ENCODE data around the gene COX6B2. TPM values are rescaled to one million over a fixed set of nuclear protein-coding genes. Genes with fewer than 3 reads are reported as not detected.

Gene COX6B2
- total RNA-seq, 1 donor from 2014 or later: not detected

DNA sequence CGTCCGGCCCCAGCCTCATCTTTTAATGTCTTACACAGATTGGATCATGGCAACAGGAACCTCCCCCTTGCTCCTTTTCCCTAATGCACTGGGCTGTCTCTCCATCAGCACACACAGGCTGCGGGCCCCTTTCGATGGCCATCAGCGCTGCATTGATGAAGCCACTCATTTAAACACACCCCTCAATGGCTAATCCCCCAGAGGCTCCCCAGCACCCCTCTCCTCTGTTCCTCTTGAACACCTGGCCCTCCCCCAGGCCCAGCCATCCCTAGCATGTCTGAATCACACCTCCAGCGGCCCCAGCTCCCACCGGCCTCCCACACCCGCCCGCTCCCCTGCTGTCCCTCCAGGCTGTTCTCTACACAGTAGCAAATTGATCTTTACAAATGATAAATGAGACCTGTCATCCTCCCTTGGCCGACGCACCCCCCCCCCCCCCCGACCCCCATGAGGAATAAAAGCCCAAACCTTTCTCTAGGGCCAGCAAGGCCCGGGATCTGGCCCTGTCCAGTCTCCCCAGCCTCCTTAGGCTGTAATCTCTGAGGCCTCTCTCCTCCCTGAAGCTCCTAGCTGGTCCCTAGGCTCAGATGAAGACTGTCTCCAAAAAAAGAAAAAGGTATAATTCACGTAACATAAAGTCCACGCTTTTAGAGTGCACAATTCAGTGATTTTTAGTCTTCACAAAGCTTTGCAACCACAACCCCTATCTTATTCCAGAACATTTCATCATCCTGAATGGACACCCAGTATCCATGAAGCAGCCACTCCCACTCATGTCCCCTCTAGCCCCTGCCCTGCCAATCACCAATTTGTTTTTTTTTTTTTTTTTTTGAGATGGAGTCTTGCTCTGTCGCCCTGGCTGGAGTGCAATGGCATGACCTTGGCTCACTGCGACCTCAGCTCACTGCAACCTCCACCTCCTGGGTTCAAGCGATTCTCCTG lies 38.6 kb upstream of the COX6B2 start:
- Mint-ChIP-seq H3K9me3 (ENCODE audit: unreplicated experiment) (no peaks in the 10 kb centered on the region), H3K36me3 (ENCODE audit: unreplicated experiment) (peaks cover 5% of the 10 kb centered on the region), H3K27me3 (ENCODE audit: unreplicated experiment) (no peaks in the 10 kb centered on the region), H3K4me1 (ENCODE audit: unreplicated experiment) (peaks cover 23% of the 10 kb centered on the region), H3K27ac (ENCODE audit: unreplicated experiment) (no peak overlapping the region), H3K4me3 (ENCODE audit: unreplicated experiment) (no peak overlapping the region)
- no peak for DNase-seq (ENCODE audit: extremely low spot score, unreplicated experiment)
- TF ChIP-seq, protein P1, sequence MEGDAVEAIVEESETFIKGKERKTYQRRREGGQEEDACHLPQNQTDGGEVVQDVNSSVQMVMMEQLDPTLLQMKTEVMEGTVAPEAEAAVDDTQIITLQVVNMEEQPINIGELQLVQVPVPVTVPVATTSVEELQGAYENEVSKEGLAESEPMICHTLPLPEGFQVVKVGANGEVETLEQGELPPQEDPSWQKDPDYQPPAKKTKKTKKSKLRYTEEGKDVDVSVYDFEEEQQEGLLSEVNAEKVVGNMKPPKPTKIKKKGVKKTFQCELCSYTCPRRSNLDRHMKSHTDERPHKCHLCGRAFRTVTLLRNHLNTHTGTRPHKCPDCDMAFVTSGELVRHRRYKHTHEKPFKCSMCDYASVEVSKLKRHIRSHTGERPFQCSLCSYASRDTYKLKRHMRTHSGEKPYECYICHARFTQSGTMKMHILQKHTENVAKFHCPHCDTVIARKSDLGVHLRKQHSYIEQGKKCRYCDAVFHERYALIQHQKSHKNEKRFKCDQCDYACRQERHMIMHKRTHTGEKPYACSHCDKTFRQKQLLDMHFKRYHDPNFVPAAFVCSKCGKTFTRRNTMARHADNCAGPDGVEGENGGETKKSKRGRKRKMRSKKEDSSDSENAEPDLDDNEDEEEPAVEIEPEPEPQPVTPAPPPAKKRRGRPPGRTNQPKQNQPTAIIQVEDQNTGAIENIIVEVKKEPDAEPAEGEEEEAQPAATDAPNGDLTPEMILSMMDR (IDR thresholded peaks at IDR 0.05): no peak

DNA sequence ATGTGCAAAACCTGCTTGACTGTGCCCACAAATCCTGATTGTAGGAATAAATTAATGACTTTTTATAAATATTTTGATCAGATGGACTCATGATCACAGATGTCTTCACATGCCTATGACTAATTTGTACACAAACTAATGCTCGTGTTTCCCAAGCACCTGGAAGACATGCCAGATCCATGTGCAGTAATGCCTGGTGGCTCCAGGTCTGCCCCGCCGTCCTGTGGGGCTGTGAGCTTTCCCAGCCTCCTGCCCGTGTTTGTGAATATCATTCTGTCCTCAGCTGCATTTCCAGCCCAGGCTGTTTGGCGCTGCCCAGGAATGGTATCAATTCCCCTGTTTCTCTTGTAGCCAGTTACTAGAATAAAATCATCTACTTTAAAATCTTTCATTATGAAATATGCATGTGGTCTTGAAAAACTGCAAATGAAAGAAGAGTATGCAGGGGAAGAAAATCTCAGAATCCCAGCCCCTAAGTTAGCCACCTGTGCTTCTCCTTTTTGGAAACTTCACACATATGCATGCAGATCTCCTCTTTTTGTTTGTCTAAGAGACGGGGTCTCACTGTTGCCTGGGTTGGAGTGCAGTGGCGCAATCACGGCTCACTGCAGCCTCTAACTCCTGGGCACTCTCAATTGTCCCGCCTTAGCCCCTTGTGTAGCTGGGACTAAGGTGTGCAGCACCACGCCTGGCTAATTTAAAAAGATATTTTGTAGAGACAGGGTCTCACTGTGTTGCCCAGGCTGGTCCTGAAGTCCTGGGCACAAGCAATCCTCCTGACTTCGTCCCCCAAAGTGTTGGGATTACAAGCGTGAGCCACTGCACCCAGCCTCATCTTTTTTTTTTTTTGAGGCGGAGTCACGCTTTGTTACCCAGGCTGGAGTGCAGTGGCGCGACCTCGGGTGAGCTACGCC lies 37.4 kb upstream of the COX6B2 start:
- Mint-ChIP-seq H3K9me3 (ENCODE audit: unreplicated experiment) (no peaks in the 10 kb centered on the region), H3K27ac (ENCODE audit: unreplicated experiment) (no peak overlapping the region), H3K27me3 (ENCODE audit: unreplicated experiment) (no peaks in the 10 kb centered on the region), H3K4me1 (ENCODE audit: unreplicated experiment) (peaks cover 34% of the 10 kb centered on the region), H3K36me3 (ENCODE audit: unreplicated experiment) (peaks cover 8% of the 10 kb centered on the region), H3K4me3 (ENCODE audit: unreplicated experiment) (no peak overlapping the region)
- TF ChIP-seq, protein P1 (IDR thresholded peaks at IDR 0.05): no peak
- no peak for DNase-seq (ENCODE audit: extremely low spot score, unreplicated experiment)

DNA sequence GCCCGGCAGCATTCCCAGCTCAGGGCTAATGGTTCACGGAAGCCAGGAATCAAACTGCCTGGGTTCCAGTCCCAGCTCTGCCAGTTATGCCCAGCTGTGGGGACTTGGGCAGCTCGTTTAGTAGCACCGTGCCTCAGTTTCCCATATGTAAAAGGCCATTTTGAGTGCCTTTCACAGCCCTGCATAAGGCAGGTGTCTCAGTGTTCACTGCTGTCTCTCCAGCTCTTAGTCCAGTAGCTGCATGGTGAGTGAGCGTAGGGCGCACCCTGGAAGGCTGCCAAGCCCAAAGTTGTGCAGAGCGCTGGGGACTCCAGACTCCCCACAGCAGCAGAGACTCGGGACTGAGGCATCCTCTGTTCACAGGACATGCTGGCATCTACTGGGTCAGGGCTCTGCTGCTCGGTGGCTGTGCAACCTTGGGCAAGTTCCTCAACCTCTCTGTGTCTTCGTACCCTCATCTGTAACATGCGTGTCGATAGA lies 36.7 kb upstream of the COX6B2 start:
- TF ChIP-seq, protein P1 (IDR thresholded peaks at IDR 0.05): no peak
- peaks cover 40% of the 10 kb centered on the region for H3K4me1 Mint-ChIP-seq (ENCODE audit: unreplicated experiment)
- peak overlapping the region; percentile 4 for H3K27ac Mint-ChIP-seq (ENCODE audit: unreplicated experiment)
- H3K9me3 Mint-ChIP-seq (ENCODE audit: unreplicated experiment): no peaks in the 10 kb centered on the region
- H3K27me3 Mint-ChIP-seq (ENCODE audit: unreplicated experiment): no peaks in the 10 kb centered on the region
- no peak for DNase-seq (ENCODE audit: extremely low spot score, unreplicated experiment)
- no peak overlapping the region for H3K4me3 Mint-ChIP-seq (ENCODE audit: unreplicated experiment)
- peaks cover 12% of the 10 kb centered on the region for H3K36me3 Mint-ChIP-seq (ENCODE audit: unreplicated experiment)

DNA sequence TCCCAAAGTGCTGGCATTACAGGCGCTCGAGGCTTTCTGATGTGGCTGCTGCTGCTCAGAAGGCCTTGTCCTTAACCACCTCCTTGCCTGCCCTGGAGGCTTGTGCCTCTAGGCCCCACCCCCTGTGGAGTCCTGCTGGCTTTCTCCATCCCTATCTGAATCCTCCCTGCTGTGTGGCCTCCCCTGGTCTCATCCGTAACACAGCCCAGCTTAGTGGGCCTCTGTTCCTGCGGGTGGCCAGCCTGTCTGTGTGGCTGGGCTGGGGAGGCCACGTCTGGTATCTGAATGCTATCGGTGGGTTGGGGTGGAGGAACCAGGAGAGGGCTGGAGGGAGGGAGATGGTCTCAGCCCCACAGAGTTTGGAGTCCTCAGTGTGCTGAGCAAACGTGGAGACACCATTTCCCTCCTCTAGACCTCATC lies 36.0 kb upstream of the COX6B2 start:
- peaks cover 42% of the 10 kb centered on the region for H3K4me1 Mint-ChIP-seq (ENCODE audit: unreplicated experiment)
- no peak overlapping the region for H3K27ac Mint-ChIP-seq (ENCODE audit: unreplicated experiment)
- H3K4me3 Mint-ChIP-seq (ENCODE audit: unreplicated experiment): no peak overlapping the region
- no peaks in the 10 kb centered on the region for H3K27me3 Mint-ChIP-seq (ENCODE audit: unreplicated experiment)
- TF ChIP-seq, protein P1 (IDR thresholded peaks at IDR 0.05): no peak
- H3K36me3 Mint-ChIP-seq (ENCODE audit: unreplicated experiment): peaks cover 14% of the 10 kb centered on the region
- no peaks in the 10 kb centered on the region for H3K9me3 Mint-ChIP-seq (ENCODE audit: unreplicated experiment)
- no peak for DNase-seq (ENCODE audit: extremely low spot score, unreplicated experiment)

Data from osteocyte (in vitro differentiated cells).